H9 (cell line): Measurements from ENCODE around the gene TRPT1. TPM values are rescaled to one million over a fixed set of nuclear protein-coding genes. Genes with fewer than 3 reads are reported as not detected.

Source experiments
- DNase-seq: peaks from one replicate; pipeline ENCODE4 v3.0.0-alpha.2; 2017
- H2AFZ ChIP-seq: one replicate; pipeline ENCODE4 v1.6.1; 2013; ENCODE audit warnings: mild to moderate bottlenecking, low read length, control low read depth, moderate library complexity
- H2AK5ac ChIP-seq: 2 replicates; pipeline ENCODE4 v1.6.1; 2013; ENCODE audit warnings: low read length, control low read depth, mixed read lengths; ENCODE audit not compliant: insufficient read length
- H2BK120ac ChIP-seq: one replicate; pipeline ENCODE4 v1.6.1; 2013; ENCODE audit warnings: low read depth, mild to moderate bottlenecking, low read length, control low read depth, inconsistent platforms; ENCODE audit not compliant: poor library complexity, severe bottlenecking
- H2BK12ac ChIP-seq: 2 replicates; pipeline ENCODE4 v1.6.1; 2013; ENCODE audit warnings: low read length, control low read depth, mixed read lengths, low read depth; ENCODE audit not compliant: insufficient read length
- H2BK15ac ChIP-seq: 2 replicates; pipeline ENCODE4 v1.6.1; 2013; ENCODE audit warnings: low read depth, low read length, control low read depth
- H2BK20ac ChIP-seq: one replicate; pipeline ENCODE4 v1.6.1; 2013; ENCODE audit warnings: low read depth, mild to moderate bottlenecking, low read length, control low read depth, inconsistent platforms; ENCODE audit not compliant: poor library complexity, severe bottlenecking
- H2BK5ac ChIP-seq: 2 replicates; pipeline ENCODE4 v1.6.1; 2013; ENCODE audit warnings: low read length, control low read depth, mixed read lengths; ENCODE audit not compliant: insufficient read length
- H3K14ac ChIP-seq: 2 replicates; pipeline ENCODE4 v1.6.1; 2013; ENCODE audit warnings: low read length, control low read depth; ENCODE audit not compliant: insufficient read depth
- H3K18ac ChIP-seq: 2 replicates; pipeline ENCODE4 v1.6.1; 2013; ENCODE audit warnings: low read depth, mild to moderate bottlenecking, mixed read lengths, low read length, control low read depth; ENCODE audit not compliant: insufficient read length
- H3K23ac ChIP-seq: 2 replicates; pipeline ENCODE4 v1.6.1; 2013; ENCODE audit warnings: low read length, control low read depth, mixed read lengths, low read depth; ENCODE audit not compliant: insufficient read length
- H3K23me2 ChIP-seq: 2 replicates; pipeline ENCODE4 v1.6.1; 2013; ENCODE audit warnings: low read depth, mild to moderate bottlenecking, mixed read lengths, low read length, control low read depth; ENCODE audit not compliant: insufficient read length, poor library complexity, severe bottlenecking
- H3K27ac ChIP-seq: 2 replicates; pipeline ENCODE4 v1.5.1; 2013; ENCODE audit warnings: low read length, control low read depth, mixed read lengths, low read depth; ENCODE audit not compliant: insufficient read length
- H3K27me3 ChIP-seq: 2 replicates; pipeline ENCODE4 v1.6.1; 2013; ENCODE audit warnings: low read length, control low read depth, inconsistent platforms; ENCODE audit not compliant: insufficient read depth
- H3K4ac ChIP-seq: 2 replicates; pipeline ENCODE4 v1.6.1; 2013; ENCODE audit warnings: low read depth, mild to moderate bottlenecking, control low read depth, inconsistent platforms, low read length, moderate library complexity
- H3K4me1 ChIP-seq: 2 replicates; pipeline ENCODE4 v1.6.1; 2013; ENCODE audit warnings: low read length, control low read depth, inconsistent platforms; ENCODE audit not compliant: insufficient read depth
- H3K4me2 ChIP-seq: 2 replicates; pipeline ENCODE4 v1.6.1; 2013; ENCODE audit warnings: low read length, control low read depth, mixed read lengths; ENCODE audit not compliant: insufficient read length, insufficient read depth
- H3K56ac ChIP-seq: 2 replicates; pipeline ENCODE4 v1.6.1; 2013; ENCODE audit warnings: low read depth, mild to moderate bottlenecking, mixed read lengths, low read length, control low read depth; ENCODE audit not compliant: insufficient read length
- H3K79me1 ChIP-seq: 2 replicates; pipeline ENCODE4 v1.6.1; 2013; ENCODE audit warnings: low read depth, mild to moderate bottlenecking, moderate library complexity, low read length, control low read depth, inconsistent platforms; ENCODE audit not compliant: insufficient read depth, poor library complexity, severe bottlenecking
- H3K79me2 ChIP-seq: 2 replicates; pipeline ENCODE4 v1.6.1; 2013; ENCODE audit warnings: low read length, control low read depth, inconsistent platforms; ENCODE audit not compliant: insufficient read depth
- H3K9ac ChIP-seq: 2 replicates; pipeline ENCODE4 v1.6.1; 2013; ENCODE audit warnings: low read length, control low read depth, mixed read lengths; ENCODE audit not compliant: insufficient read length; ENCODE audit errors: extremely low read depth
- H3K9me3 ChIP-seq: one replicate; pipeline ENCODE4 v1.6.1; 2013; ENCODE audit warnings: low read depth, low read length, inconsistent platforms; ENCODE audit not compliant: control insufficient read depth
- H3T11ph ChIP-seq: one replicate; pipeline ENCODE4 v1.6.1; 2013; ENCODE audit warnings: mild to moderate bottlenecking, low read length, control low read depth, inconsistent platforms
- H4K20me1 ChIP-seq: one replicate; pipeline ENCODE4 v1.6.1; 2013; ENCODE audit not compliant: control insufficient read depth, insufficient read length, insufficient read depth
- H4K5ac ChIP-seq: 2 replicates; pipeline ENCODE4 v1.6.1; 2013; ENCODE audit warnings: low read depth, mild to moderate bottlenecking, mixed read lengths, low read length, control low read depth; ENCODE audit not compliant: insufficient read length
- H4K8ac ChIP-seq: replicated peaks from 2 replicates; pipeline ENCODE4 v1.6.1; 2013; ENCODE audit warnings: low read length, control low read depth, mixed read lengths, low read depth; ENCODE audit not compliant: insufficient read length
- H4K91ac ChIP-seq: 2 replicates; pipeline ENCODE4 v1.6.1; 2013; ENCODE audit warnings: low read depth, mild to moderate bottlenecking, moderate library complexity, mixed read lengths, low read length, control low read depth; ENCODE audit not compliant: insufficient read length
- H3K27ac Mint-ChIP-seq, 3 experiments: 2 replicates in 2 of 3; 3 replicates in 1 of 3; pipeline ENCODE4 v1.8.0; 2020 to 2021; ENCODE audit warnings: mixed read lengths in 3 of 3, mild to moderate bottlenecking in 1 of 3, moderate library complexity in 1 of 3
- H3K27me3 Mint-ChIP-seq: 2 replicates; pipeline ENCODE4 v1.8.0; 2021; ENCODE audit warnings: low read depth, mild to moderate bottlenecking, moderate library complexity, mixed read lengths
- H3K36me3 Mint-ChIP-seq, 3 experiments: 2 replicates in 2 of 3; 3 replicates in 1 of 3; pipeline ENCODE4 v1.8.0; 2020 to 2021; ENCODE audit warnings: low read depth in 3 of 3, mixed read lengths in 3 of 3; ENCODE audit not compliant: insufficient read depth in 1 of 3
- H3K4me1 Mint-ChIP-seq, 2 experiments: 2 replicates each; pipeline ENCODE4 v1.8.0; 2020; ENCODE audit warnings: mixed read lengths in 2 of 2
- H3K4me3 Mint-ChIP-seq, 2 experiments: 2 replicates in 1 of 2; 3 replicates in 1 of 2; pipeline ENCODE4 v1.8.0; 2020 to 2021; ENCODE audit warnings: mild to moderate bottlenecking in 2 of 2, mixed read lengths in 2 of 2, moderate library complexity in 1 of 2
- H3K9me3 Mint-ChIP-seq, 2 experiments: 2 replicates in 1 of 2; 3 replicates in 1 of 2; pipeline ENCODE4 v1.8.0; 2020; ENCODE audit warnings: mild to moderate bottlenecking in 2 of 2, mixed read lengths in 2 of 2, moderate library complexity in 1 of 2
- WGBS: extraction: QIAGEN DNeasy Blood & Tissue Kit; methylation state at CpG from one replicate; pipeline ENCODE4 v1.1.7; 2013; ENCODE audit warnings: missing lambda C conversion rate, low lambda C conversion rate, mixed read lengths; ENCODE audit not compliant: insufficient read length; ENCODE audit errors: extremely low coverage; 5-methylcytosine and 5-hydroxymethylcytosine counted together
- total RNA-seq: library from RNA; stranded (reverse); gene quantifications from 2 replicates; pipeline ENCODE4 v1.2.1, GENCODE V29; 2021
- TF ChIP-seq, protein P1 (sequence below): fragments of 200-600 bp; sonication (generic); conservative IDR thresholded peaks from 3 replicates; pipeline ENCODE4 v1.8.0; 2021; ENCODE audit warnings: antibody characterized with exemption, mild to moderate bottlenecking

The TRPT1 gene
- total RNA-seq, 1 experiment from 2014 or later: 33.6 TPM

GRCh38 chr11:64275031-64275800 lies 49.2 kb upstream of the TRPT1 start:
- Histone ChIP-seq H2AFZ (no peak overlapping the region), H3K4me1 (no peaks in the 10 kb centered on the region), H2BK120ac (no peak overlapping the region), H3K18ac (no peak overlapping the region), H3K14ac (no peak overlapping the region), H2BK20ac (no peak overlapping the region), H3K79me1 (no peaks in the 10 kb centered on the region), H3K56ac (no peak overlapping the region), H3K23ac (no peak overlapping the region), H2AK5ac (no peak overlapping the region), H3K23me2 (peaks cover 9% of the 10 kb centered on the region), H4K91ac (no peak overlapping the region), H2BK12ac (no peak overlapping the region), H3K27ac (no peak overlapping the region), H2BK5ac (no peak overlapping the region), H4K5ac (no peak overlapping the region), H3K4me2 (no peak overlapping the region), H3K27me3 (no peaks in the 10 kb centered on the region), H4K8ac (no peak overlapping the region), H4K20me1 (peaks cover 2% of the 10 kb centered on the region), H3K4ac (no peak overlapping the region), H3K9me3 (no peaks in the 10 kb centered on the region), H2BK15ac (no peak overlapping the region), H3K79me2 (no peaks in the 10 kb centered on the region), H3K9ac (no peak overlapping the region), H3T11ph (no peak overlapping the region)
- WGBS: no CpG with 5 or more reads among the region's 15 CpGs
- Mint-ChIP-seq H3K9me3 (no peaks in the 10 kb centered on the region), H3K27ac (peak overlapping the region in 1 of 3 experiments; percentile 83; a peak in 4 of 7 replicates), H3K36me3 (peaks cover 0 to 9% (median 6%) of the 10 kb centered on the region in 3 experiments; a peak in 4 of 7 replicates), H3K27me3 (no peaks in the 10 kb centered on the region; the same call in none of the 2 replicates), H3K4me1 (peaks cover 12 to 16% of the 10 kb centered on the region in 2 experiments), H3K4me3 (peak overlapping the region in 1 of 2 experiments; percentile 58; a peak in 2 of 5 replicates)
- DNase-seq: no peak
- TF ChIP-seq, protein P1, sequence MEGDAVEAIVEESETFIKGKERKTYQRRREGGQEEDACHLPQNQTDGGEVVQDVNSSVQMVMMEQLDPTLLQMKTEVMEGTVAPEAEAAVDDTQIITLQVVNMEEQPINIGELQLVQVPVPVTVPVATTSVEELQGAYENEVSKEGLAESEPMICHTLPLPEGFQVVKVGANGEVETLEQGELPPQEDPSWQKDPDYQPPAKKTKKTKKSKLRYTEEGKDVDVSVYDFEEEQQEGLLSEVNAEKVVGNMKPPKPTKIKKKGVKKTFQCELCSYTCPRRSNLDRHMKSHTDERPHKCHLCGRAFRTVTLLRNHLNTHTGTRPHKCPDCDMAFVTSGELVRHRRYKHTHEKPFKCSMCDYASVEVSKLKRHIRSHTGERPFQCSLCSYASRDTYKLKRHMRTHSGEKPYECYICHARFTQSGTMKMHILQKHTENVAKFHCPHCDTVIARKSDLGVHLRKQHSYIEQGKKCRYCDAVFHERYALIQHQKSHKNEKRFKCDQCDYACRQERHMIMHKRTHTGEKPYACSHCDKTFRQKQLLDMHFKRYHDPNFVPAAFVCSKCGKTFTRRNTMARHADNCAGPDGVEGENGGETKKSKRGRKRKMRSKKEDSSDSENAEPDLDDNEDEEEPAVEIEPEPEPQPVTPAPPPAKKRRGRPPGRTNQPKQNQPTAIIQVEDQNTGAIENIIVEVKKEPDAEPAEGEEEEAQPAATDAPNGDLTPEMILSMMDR: 0 out of 3 replicates have a peak, but pooled peaks have one; percentile 10
